Measurements from ENCODE around the gene NCSTN. TPM values are rescaled to one million over a fixed set of nuclear protein-coding genes. Genes with fewer than 3 reads are reported as not detected.

NCSTN gene
- total RNA-seq, result 107 and 115 TPM in 2 replicates

DNA sequence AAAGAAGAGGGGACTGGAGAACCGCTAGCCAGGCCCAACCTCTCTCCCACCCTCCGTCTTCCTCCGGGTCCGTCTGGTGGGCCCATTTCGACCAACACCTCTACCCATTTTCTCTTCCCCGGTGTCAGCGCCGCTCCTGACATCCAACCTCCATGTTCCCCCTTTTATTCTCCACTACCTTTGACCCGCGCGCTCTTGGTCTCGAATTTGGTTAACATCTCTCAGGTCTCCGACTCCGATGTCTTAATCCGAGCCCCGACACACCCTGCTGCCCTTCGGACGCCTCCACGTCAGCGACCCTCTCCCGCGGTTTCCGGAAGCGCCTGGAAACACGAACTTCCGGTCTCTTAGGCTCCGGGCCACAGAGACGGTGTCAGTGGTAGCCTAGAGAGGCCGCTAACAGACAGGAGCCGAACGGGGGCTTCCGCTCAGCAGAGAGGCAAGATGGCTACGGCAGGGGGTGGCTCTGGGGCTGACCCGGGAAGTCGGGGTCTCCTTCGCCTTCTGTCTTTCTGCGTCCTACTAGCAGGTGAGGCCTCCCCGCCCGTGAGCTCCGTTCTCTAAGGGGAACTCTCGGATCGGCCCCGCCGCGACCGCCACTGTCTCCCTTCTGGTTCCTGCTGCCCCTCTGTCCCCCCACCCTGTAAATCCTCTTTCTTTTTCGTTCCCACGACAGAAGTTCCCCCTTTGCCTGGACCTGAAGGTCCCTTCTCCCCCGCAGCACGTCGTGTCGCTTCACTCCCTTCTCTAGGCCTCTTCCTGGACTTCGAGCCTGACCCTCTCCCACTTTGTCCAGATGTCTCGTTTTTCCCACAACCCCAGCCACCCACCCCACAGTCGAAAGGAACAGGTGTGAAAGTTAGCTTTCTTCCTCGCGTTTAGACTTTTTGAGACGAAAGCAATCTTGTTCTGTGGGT lies at the start of gene NCSTN, which contains the start of gene COPA:
TSS of gene NCSTN (plus strand) at position 431 of the 917 bp plus-strand sequence. CDS start at position 445, 14 bp downstream.
TSS of gene COPA (minus strand) at position 298 of the 917 bp plus-strand sequence. CDS start at position 218, 80 bp downstream.

GRCh38 chr1:160366731-160367515 lies 23.7 kb downstream of the NCSTN start, which contains the start of gene NHLH1:
TSS of gene NHLH1 (plus strand) at chr1:160367071. CDS start at chr1:160370732, 3,661 bp downstream.

GRCh38 chr1:160400223-160400645 lies 57.1 kb downstream of the NCSTN start, which contains the start of gene VANGL2:
TSS of gene VANGL2 (plus strand) at chr1:160400564. CDS start at chr1:160415838, 15,274 bp downstream.

Small RNAs within 50 kb of the gene (small RNA-seq; reads per million reads assigned to genes)
- gene RF00019 (not detected), gene RNU4-42P (not detected)

Other genes with a start within 250 kb of the NCSTN start
- gene IGSF8, start 244.8 kb upstream of the NCSTN start, total RNA-seq, result 11.5 and 14.3 TPM in 2 replicates
- gene ATP1A2, start 227.6 kb upstream of the NCSTN start, total RNA-seq, result not detected in 2 replicates
- not detected in 2 replicates for gene ATP1A4, start 191.8 kb upstream of the NCSTN start, total RNA-seq
- not detected in 2 replicates for gene CASQ1, start 152.8 kb upstream of the NCSTN start, total RNA-seq
- gene PEA15, start 138.0 kb upstream of the NCSTN start, total RNA-seq, result 67.1 and 80.8 TPM in 2 replicates
- 77.2 and 85.2 TPM in 2 replicates for gene DCAF8, start 80.8 kb upstream of the NCSTN start, total RNA-seq
- 54.4 and 58.8 TPM in 2 replicates for gene PEX19, start 58.2 kb upstream of the NCSTN start, total RNA-seq
- 199 and 249 TPM in 2 replicates for gene COPA, start 133 bp upstream of the NCSTN start, total RNA-seq
- gene NHLH1, start 23.7 kb downstream of the NCSTN start, total RNA-seq, result 0.20 TPM in 1 of 2 replicates, not detected in the other
- under 0.01 TPM in 1 of 2 replicates, not detected in the other for gene VANGL2, start 57.2 kb downstream of the NCSTN start, total RNA-seq
- gene SLAMF6, start 179.9 kb downstream of the NCSTN start, total RNA-seq, result not detected in 2 replicates
- gene CD84, start 236.1 kb downstream of the NCSTN start, total RNA-seq, result under 0.01 TPM in 1 of 2 replicates, not detected in the other

Data from subcutaneous preadipocyte (primary cell).